ENCODE data around the gene PHAF1.
A peak's percentile ranks its signal among the peaks of the same experiment; 100 is the strongest.

Gene PHAF1

DNA sequence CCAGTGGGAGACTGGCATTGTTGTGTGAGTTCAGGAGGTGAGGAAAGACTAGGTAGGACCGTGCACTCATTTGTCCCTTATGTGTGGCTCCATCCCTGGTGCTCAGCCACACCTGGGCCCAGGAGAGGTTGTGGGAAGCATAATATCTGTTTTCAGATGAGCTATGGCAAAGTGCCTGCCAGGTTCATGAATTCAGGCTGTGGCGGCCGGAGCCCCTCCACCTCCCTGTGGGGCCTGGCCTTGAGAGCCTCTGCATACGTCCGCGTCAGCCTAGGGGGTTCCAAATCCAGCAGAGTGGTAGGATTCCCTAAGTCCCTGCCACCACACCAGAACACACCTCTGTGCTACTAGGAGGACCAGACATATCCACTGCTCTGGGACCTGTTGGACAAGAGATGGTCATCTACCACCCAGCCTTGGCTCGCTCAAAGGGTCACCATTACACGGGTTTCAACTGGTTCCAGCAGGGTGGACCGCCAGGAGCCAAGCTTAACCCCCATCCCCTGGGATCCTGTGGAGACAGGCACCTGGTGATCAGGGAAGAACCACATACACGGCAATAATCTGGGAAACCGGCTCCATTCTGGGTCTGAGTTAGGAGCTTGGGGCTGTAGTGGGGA lies 39.0 kb downstream of the PHAF1 start:
- H3K27ac ChIP-seq (ENCODE audit: low read length), result no peak overlapping the region
- peaks cover 40 to 52% of the 10 kb centered on the region in 2 donors for H3K36me3 ChIP-seq (ENCODE audit: control insufficient read depth in 1 of 2, insufficient read depth in 2 of 2, low read length in 2 of 2)
- peaks cover 0 to 17% of the 10 kb centered on the region in 2 donors for H3K4me1 ChIP-seq (ENCODE audit: control insufficient read depth in 1 of 2, insufficient read depth in 2 of 2, low read length in 2 of 2)
- no peaks in the 10 kb centered on the region for H3K27me3 ChIP-seq (ENCODE audit: low read depth, low read length)
- no peaks in the 10 kb centered on the region for H3K9me3 ChIP-seq (ENCODE audit: control insufficient read depth in 1 of 2, low read length in 2 of 2)
- H3K4me3 ChIP-seq (ENCODE audit: low read depth in 1 of 2, low read length in 2 of 2), result no peak overlapping the region

DNA sequence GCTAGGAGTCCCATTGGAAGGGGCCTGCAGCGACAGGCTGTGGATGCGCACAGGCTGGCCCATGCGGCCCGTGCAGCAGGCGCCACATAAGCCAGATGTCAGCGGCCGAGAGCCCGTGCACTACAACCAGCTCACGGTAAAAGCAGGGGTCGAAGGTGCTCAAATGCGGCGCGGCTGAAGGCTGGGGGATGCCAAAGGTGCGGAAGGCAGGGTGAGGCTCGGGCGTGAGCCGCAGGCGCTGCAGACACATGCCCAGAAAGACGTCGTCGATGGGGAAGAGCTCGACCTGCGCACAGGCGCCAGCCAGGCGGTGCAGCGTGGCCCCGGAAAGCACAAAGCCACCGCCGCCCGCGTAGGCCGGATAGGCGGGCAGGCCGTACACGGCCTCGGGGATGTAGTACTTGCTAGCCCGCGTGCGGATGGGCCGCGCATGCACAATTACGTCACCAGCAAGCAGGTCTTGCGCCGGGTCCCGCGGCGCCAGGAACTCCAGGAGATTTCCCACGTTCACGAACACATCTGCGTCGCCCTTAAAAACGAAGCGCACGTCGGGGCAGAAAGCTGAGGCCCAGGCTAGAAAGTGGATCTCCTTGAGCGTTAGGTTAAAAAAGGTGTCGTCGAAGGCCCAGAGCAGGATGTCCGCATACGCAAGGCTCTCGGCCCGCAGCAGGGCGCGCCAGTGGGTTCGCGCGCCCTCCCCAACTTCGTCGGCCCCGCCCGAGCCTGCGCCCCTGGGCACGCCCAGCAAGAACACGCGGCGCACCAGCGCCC lies 39.7 kb downstream of the PHAF1 start:
- Histone ChIP-seq H3K36me3 (ENCODE audit: control insufficient read depth in 1 of 2, insufficient read depth in 2 of 2, low read length in 2 of 2) (peaks cover 34 to 46% of the 10 kb centered on the region in 2 donors), H3K9me3 (ENCODE audit: control insufficient read depth in 1 of 2, low read length in 2 of 2) (no peaks in the 10 kb centered on the region), H3K4me1 (ENCODE audit: control insufficient read depth in 1 of 2, insufficient read depth in 2 of 2, low read length in 2 of 2) (peaks cover 0 to 18% of the 10 kb centered on the region in 2 donors), H3K27ac (ENCODE audit: low read length) (no peak overlapping the region), H3K4me3 (ENCODE audit: low read depth in 1 of 2, low read length in 2 of 2) (no peak overlapping the region), H3K27me3 (ENCODE audit: low read depth, low read length) (no peaks in the 10 kb centered on the region)

DNA sequence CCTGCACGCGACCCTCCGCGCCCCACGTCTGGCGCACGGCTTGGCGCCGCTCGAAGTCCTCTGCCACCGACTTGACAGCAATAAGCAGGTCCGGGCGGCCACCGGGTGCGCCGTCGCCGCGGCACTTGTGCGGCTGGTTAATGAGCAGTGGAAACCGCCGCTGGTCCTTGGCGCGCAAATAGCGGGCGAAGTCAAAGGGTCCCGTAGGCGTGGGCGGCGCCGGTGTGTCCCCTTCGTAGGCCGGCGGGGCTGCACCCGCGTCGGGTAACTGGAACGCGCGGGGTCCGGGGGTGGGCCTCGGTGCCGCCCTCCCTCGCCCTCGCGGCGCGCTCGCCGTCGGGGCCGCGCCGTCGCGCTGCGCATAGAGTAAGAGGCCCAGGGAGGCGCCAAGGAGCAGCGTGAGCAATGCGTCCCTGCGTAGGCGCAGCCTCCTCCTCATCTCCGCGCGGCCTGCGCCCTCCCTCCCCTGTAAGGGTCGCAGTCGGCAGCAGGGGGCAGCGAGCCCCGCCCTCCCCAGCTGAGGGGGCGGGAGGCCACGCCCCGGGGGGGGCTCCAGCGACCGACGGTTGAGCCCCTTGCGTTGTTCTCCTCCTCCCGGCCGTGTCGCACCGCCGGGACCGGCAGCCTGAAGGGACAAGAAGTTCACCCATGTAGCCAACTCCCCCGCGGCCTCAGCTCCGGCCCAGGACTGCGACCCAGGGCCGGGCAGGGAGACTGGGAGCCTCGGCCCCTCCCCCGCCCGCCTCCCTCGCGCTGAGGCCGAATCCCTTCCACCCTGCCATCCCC lies 40.5 kb downstream of the PHAF1 start:
- Histone ChIP-seq H3K4me1 (ENCODE audit: control insufficient read depth in 1 of 2, insufficient read depth in 2 of 2, low read length in 2 of 2) (peaks cover 0 to 25% of the 10 kb centered on the region in 2 donors), H3K36me3 (ENCODE audit: control insufficient read depth in 1 of 2, insufficient read depth in 2 of 2, low read length in 2 of 2) (peaks cover 26 to 38% of the 10 kb centered on the region in 2 donors), H3K4me3 (ENCODE audit: low read depth in 1 of 2, low read length in 2 of 2) (peak overlapping the region; percentile 61 to 82)

DNA sequence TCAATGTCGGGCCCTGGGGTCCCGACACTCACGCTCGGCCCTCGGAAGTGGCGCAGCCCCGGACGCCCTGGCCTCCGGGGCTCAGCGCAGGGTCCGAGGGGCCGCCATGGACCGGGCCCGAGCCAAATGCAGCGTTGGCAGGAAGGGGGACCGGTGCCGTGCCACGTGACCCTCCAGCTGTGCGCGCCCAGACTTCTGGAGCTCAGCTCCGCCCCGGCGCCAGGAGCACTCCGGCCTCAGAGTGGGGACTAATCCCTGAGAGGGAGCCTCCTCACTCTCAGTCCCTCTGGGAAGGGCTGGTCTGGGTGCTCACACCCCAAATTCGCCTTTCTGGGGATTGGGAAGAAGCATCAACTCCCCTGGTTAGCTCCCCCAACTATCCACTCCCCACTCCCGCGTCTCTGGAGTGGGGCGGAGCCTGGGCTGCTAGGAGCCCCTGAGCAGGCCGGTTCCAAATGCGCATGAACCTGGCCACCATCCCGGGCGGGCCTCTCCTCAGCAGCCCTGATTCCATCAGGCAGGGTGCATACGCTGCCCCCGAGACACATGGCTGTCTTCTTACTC lies 41.2 kb downstream of the PHAF1 start, which contains the start of gene B3GNT9:
Gene B3GNT9 (minus strand): TSS at position 166 of the 564 bp plus-strand sequence. CDS start 513 bp downstream, outside the sequence.
- H3K27me3 ChIP-seq (ENCODE audit: low read depth, low read length), result no peaks in the 10 kb centered on the region
- H3K27ac ChIP-seq (ENCODE audit: low read length), result no peak within 1 kb of the TSS
- H3K36me3 ChIP-seq (ENCODE audit: control insufficient read depth in 1 of 2, insufficient read depth in 2 of 2, low read length in 2 of 2), result peaks cover 20 to 31% of the 10 kb centered on the region in 2 donors
- H3K9me3 ChIP-seq (ENCODE audit: control insufficient read depth in 1 of 2, low read length in 2 of 2), result no peaks in the 10 kb centered on the region
- peaks cover 0 to 32% of the 10 kb centered on the region in 2 donors for H3K4me1 ChIP-seq (ENCODE audit: control insufficient read depth in 1 of 2, insufficient read depth in 2 of 2, low read length in 2 of 2)
- peak within 1 kb of the TSS; percentile 61 to 82 for H3K4me3 ChIP-seq (ENCODE audit: low read depth in 1 of 2, low read length in 2 of 2)

More for the DNA sequence above, 40.5 kb downstream of the PHAF1 start:
- Histone ChIP-seq H3K27me3 (ENCODE audit: low read depth, low read length) (no peaks in the 10 kb centered on the region), H3K27ac (ENCODE audit: low read length) (no peak overlapping the region), H3K9me3 (ENCODE audit: control insufficient read depth in 1 of 2, low read length in 2 of 2) (no peaks in the 10 kb centered on the region)

DNA sequence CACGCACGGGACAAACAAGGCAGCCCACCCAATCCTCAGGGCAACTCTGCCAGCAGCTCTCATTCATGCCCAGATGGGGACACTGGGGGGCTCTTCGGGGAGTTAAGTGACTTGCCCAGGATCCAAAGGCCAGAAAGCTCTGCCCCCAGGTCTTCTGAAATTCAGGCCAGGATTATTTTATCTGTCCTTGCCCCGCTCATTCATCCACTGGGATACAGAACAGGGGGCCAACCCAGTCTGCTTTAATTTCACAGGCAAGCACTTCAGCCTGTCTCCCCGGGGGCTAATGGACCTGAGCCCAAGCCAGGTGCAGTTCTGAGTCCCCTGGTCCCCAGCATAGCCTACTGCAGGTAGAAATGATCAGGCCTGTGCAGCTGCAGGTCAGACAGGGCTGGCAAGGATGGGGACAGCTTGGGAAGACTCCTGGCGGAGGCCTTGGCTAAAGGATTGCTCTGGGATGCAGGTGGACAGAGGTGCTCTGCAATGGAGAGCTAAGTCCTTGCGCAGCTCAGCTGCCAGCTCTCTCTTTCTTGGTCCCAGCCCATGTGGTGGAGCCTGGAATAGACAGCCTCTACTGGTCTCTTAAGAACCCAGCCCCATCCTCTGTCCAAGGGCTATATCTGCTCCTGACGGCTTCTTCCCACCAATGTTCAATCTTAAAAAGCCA lies 41.8 kb downstream of the PHAF1 start:
- peaks cover 0 to 32% of the 10 kb centered on the region in 2 donors for H3K4me1 ChIP-seq (ENCODE audit: control insufficient read depth in 1 of 2, insufficient read depth in 2 of 2, low read length in 2 of 2)
- no peak overlapping the region for H3K27ac ChIP-seq (ENCODE audit: low read length)
- no peaks in the 10 kb centered on the region for H3K27me3 ChIP-seq (ENCODE audit: low read depth, low read length)
- peak overlapping the region; percentile 61 to 82 for H3K4me3 ChIP-seq (ENCODE audit: low read depth in 1 of 2, low read length in 2 of 2)
- H3K36me3 ChIP-seq (ENCODE audit: control insufficient read depth in 1 of 2, insufficient read depth in 2 of 2, low read length in 2 of 2), result peaks cover 13 to 24% of the 10 kb centered on the region in 2 donors
- no peaks in the 10 kb centered on the region for H3K9me3 ChIP-seq (ENCODE audit: control insufficient read depth in 1 of 2, low read length in 2 of 2)

DNA sequence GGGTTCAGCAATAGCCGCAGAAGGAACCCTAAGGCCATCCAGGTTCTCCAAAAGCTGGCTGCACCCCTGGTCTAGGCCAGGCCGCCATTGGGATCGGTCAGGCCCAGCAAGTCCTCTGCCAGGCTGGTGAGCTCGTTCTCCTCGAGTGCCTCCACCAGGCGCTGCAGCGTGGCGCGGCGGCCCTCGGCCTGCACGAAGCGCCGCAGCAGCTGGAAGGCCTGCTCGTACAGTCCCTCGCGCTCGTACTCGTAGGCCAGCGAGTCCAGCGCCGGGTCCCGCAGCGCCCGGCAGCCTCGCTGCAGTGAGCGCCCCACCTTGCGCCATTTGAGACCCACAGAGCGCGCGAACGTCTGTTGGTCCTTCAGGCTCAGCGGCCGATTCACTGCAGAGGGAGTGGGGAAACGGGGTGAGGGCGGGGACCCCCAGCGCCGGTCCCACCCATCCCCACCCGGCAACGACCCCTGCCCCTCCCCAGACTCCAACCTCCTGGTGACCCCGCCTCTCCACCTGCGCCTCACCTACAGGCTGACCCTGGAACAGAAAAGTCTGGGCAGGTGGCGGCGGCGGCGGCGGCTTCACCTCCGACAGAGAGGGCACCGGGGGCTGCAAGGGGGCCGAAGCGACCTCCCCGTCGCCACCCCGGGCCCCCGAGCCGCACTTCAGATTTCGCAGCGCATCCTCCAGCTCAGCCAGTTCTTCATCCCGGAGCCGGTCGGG lies 45.0 kb downstream of the PHAF1 start:
- H3K27me3 ChIP-seq (ENCODE audit: low read depth, low read length), result no peaks in the 10 kb centered on the region
- no peaks in the 10 kb centered on the region for H3K36me3 ChIP-seq (ENCODE audit: control insufficient read depth in 1 of 2, insufficient read depth in 2 of 2, low read length in 2 of 2)
- H3K9me3 ChIP-seq (ENCODE audit: control insufficient read depth in 1 of 2, low read length in 2 of 2), result no peaks in the 10 kb centered on the region
- H3K27ac ChIP-seq (ENCODE audit: low read length), result no peak overlapping the region
- H3K4me1 ChIP-seq (ENCODE audit: control insufficient read depth in 1 of 2, insufficient read depth in 2 of 2, low read length in 2 of 2), result peaks cover 3 to 40% of the 10 kb centered on the region in 2 donors
- H3K4me3 ChIP-seq (ENCODE audit: low read depth in 1 of 2, low read length in 2 of 2), result peak overlapping the region in 1 of 2 donors; percentile 54

DNA sequence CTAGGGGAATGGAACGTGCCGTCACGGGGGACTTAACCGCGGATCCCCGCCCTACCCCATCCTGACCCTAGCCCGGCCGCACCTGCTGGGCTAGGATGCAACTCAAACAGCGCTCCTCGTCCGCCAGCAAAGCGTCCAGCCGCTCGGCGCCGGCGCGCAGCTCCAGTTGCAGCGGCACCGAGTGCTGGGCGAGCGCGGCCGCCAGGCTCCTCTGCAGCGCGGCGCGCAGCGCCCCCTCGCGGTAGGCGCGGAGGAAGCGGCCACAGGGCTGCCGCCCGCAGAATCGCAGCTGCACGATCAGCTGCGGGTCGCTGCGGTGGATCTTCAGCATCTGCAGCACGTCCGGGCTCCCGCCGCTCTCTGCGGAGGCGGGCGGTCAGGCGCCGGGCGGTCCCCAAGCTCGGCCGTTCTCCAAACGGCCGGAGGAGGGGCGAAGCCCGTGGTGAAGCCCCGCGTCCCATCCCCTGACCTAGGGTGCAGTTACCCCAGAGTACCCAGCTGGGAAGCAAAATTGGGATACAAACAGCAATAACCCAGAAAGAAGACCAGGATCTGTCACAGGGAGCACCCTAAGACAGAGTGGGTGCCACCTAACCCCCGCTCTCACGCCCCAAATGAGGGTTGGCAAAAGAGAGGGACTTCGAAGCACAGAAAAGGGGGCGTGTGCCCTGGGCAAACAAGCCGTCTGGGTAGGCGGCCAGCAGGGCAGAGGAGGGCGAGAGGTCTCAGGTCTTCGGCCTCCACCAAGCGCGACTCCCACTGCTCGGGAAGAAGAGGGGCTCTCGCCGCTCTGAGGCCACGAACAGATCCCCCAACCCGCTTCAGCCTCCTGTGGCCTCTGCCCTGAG lies 45.8 kb downstream of the PHAF1 start:
- no peak overlapping the region for H3K27ac ChIP-seq (ENCODE audit: low read length)
- H3K4me3 ChIP-seq (ENCODE audit: low read depth in 1 of 2, low read length in 2 of 2), result peak overlapping the region in 1 of 2 donors; percentile 54
- H3K4me1 ChIP-seq (ENCODE audit: control insufficient read depth in 1 of 2, insufficient read depth in 2 of 2, low read length in 2 of 2), result peaks cover 3 to 33% of the 10 kb centered on the region in 2 donors
- no peaks in the 10 kb centered on the region for H3K36me3 ChIP-seq (ENCODE audit: control insufficient read depth in 1 of 2, insufficient read depth in 2 of 2, low read length in 2 of 2)
- H3K27me3 ChIP-seq (ENCODE audit: low read depth, low read length), result no peaks in the 10 kb centered on the region
- no peaks in the 10 kb centered on the region for H3K9me3 ChIP-seq (ENCODE audit: control insufficient read depth in 1 of 2, low read length in 2 of 2)

DNA sequence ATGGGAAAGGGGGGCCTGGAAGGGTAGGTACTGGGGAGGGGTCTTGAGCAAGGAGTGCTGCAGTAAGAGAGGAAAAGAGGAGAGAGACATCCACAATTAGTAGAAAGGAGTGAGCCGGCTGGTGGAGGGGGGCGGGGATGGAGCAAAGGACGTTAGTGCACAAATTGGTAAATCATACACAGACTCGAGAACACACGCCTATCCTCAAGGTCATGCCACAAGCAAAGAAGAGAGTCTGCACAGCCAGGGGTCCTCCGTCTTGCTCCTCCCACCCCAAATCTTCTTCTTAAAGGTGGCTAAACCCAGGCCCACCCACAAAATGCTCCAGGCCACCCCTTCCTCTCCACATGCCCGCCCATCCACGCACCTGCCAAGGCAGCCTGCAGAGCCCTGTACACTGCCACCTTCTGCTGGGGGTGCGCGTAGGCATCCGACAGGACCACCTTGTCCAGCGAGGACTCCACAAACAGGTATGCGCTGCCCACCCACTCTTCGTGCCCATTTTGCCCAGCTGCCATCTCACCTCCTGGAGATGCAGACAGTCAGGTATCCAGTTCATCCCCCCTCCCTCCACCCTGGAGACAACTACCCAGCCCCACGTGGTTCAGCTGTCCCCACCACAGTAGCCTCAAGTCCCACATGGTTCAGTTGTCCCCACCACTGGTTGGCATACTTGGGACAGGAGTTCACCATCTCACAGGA lies 46.6 kb downstream of the PHAF1 start:
- Histone ChIP-seq H3K4me3 (ENCODE audit: low read depth in 1 of 2, low read length in 2 of 2) (no peak overlapping the region), H3K4me1 (ENCODE audit: control insufficient read depth in 1 of 2, insufficient read depth in 2 of 2, low read length in 2 of 2) (peaks cover 5 to 32% of the 10 kb centered on the region in 2 donors), H3K27ac (ENCODE audit: low read length) (no peak overlapping the region), H3K9me3 (ENCODE audit: control insufficient read depth in 1 of 2, low read length in 2 of 2) (no peaks in the 10 kb centered on the region), H3K27me3 (ENCODE audit: low read depth, low read length) (no peaks in the 10 kb centered on the region), H3K36me3 (ENCODE audit: control insufficient read depth in 1 of 2, insufficient read depth in 2 of 2, low read length in 2 of 2) (no peaks in the 10 kb centered on the region)

DNA sequence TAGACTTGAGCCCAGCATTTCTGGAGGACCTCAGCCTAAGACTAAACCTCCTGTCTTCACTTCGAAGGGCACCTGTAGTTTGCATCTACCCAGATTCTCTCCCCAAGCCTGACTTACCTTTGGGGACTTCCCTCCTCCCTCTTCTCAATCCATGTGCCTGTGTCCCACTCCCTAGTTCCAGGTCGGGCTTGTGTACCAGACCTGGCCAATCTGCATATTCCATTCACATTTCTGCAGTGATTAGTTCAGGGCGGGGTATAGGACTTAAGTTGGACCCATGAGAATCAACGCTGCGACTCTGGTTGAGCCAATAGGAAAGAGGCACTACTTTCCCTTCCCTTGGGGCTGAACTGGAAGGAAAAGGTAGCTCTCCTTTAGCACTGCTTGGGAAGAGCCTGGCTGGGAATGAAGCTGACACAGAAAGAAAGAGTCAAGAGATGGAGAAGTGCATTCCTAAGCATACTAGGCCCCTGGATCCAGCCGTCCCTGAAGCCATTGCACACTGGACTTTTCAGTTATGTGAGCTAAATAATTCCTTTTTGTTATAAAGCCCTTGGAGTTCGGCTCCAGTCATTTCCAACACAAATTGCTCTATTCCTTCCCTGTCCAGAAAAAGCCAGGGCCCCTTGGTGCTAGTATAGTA lies 47.5 kb downstream of the PHAF1 start:
- Histone ChIP-seq H3K4me1 (ENCODE audit: control insufficient read depth in 1 of 2, insufficient read depth in 2 of 2, low read length in 2 of 2) (peaks cover 7 to 34% of the 10 kb centered on the region in 2 donors), H3K36me3 (ENCODE audit: control insufficient read depth in 1 of 2, insufficient read depth in 2 of 2, low read length in 2 of 2) (no peaks in the 10 kb centered on the region), H3K27ac (ENCODE audit: low read length) (no peak overlapping the region), H3K27me3 (ENCODE audit: low read depth, low read length) (no peaks in the 10 kb centered on the region), H3K9me3 (ENCODE audit: control insufficient read depth in 1 of 2, low read length in 2 of 2) (no peaks in the 10 kb centered on the region), H3K4me3 (ENCODE audit: low read depth in 1 of 2, low read length in 2 of 2) (no peak overlapping the region)
